GM06990 (cell line): Measurements from ENCODE around the gene ZNF324B.
"Not testable (repeated sequence)": the region's sequence is repeated elsewhere in the genome, so short reads cannot be mapped to it uniquely, and the experiment has no call there.

ENCODE experiments used
- DNase-seq: peaks from one replicate; pipeline ENCODE4 v3.0.0-alpha.2; 2011; ENCODE audit not compliant: insufficient read length; ENCODE audit errors: extremely low read depth
- H3K27me3 ChIP-seq: replicated peaks from 2 replicates; pipeline ENCODE4 v1.6.0; 2011; ENCODE audit warnings: low read length; ENCODE audit not compliant: control insufficient read depth, insufficient read depth
- H3K36me3 ChIP-seq: 2 replicates; pipeline ENCODE4 v1.5.1; 2011; ENCODE audit warnings: low read length; ENCODE audit not compliant: control insufficient read depth, insufficient read depth
- H3K4me3 ChIP-seq: replicated peaks from 2 replicates; pipeline ENCODE4 v1.5.1; 2011; ENCODE audit warnings: low read depth, mild to moderate bottlenecking, control low read depth, low read length
- TF ChIP-seq, protein P1 (sequence below): IDR thresholded peaks from 2 replicates; pipeline ENCODE4 v1.5.1; 2011; ENCODE audit warnings: low read length, control low read depth, mild to moderate bottlenecking, inconsistent platforms; ENCODE audit not compliant: insufficient read depth, poor library complexity, severe bottlenecking

Gene ZNF324B

GRCh38 chr19:58482372-58482771 is 30.9 kb downstream of the ZNF324B start:
- TF ChIP-seq, protein P1, sequence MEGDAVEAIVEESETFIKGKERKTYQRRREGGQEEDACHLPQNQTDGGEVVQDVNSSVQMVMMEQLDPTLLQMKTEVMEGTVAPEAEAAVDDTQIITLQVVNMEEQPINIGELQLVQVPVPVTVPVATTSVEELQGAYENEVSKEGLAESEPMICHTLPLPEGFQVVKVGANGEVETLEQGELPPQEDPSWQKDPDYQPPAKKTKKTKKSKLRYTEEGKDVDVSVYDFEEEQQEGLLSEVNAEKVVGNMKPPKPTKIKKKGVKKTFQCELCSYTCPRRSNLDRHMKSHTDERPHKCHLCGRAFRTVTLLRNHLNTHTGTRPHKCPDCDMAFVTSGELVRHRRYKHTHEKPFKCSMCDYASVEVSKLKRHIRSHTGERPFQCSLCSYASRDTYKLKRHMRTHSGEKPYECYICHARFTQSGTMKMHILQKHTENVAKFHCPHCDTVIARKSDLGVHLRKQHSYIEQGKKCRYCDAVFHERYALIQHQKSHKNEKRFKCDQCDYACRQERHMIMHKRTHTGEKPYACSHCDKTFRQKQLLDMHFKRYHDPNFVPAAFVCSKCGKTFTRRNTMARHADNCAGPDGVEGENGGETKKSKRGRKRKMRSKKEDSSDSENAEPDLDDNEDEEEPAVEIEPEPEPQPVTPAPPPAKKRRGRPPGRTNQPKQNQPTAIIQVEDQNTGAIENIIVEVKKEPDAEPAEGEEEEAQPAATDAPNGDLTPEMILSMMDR: no peak
- DNase-seq: no peak
- H3K36me3 ChIP-seq: peaks cover 6% of the 10 kb centered on the region; the same call in 1 of the 2 replicates
- no peak overlapping the region for H3K4me3 ChIP-seq
- H3K27me3 ChIP-seq: no peaks in the 10 kb centered on the region

DNA sequence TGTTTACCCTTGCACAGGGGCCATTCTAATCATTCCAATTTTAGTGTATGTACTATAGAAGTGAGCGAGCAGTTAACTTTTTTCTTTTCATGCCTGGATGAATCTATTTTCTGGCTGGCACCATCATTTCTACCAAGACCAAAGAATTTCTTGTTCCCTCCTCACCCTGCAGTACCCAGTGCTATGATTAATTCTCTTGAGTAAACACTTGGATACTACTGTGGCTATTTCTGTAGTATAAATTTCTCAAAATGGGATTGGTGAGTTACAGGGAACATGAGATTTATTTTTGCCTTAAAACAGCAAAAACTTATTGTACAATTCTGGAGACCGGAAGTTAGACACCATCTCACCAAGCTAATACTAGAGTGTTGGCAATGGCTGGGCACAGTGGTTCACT is 32.4 kb downstream of the ZNF324B start:
- Histone ChIP-seq H3K36me3 (peaks cover 6% of the 10 kb centered on the region; the same call in 1 of the 2 replicates), H3K27me3 (no peaks in the 10 kb centered on the region), H3K4me3 (no peak overlapping the region)
- DNase-seq: no peak
- TF ChIP-seq, protein P1: no peak

GRCh38 chr19:58484349-58484748 is 32.9 kb downstream of the ZNF324B start:
- not testable (repeated sequence) for H3K36me3 ChIP-seq, H3K4me3 ChIP-seq, H3K27me3 ChIP-seq, DNase-seq
- TF ChIP-seq, protein P1: peak; percentile 11

GRCh38 chr19:58491393-58491792 is 40.0 kb downstream of the ZNF324B start:
- Histone ChIP-seq H3K36me3 (no peaks in the 10 kb centered on the region), H3K27me3 (no peaks in the 10 kb centered on the region), H3K4me3 (no peak overlapping the region)
- no peak for DNase-seq
- TF ChIP-seq, protein P1: no peak

DNA sequence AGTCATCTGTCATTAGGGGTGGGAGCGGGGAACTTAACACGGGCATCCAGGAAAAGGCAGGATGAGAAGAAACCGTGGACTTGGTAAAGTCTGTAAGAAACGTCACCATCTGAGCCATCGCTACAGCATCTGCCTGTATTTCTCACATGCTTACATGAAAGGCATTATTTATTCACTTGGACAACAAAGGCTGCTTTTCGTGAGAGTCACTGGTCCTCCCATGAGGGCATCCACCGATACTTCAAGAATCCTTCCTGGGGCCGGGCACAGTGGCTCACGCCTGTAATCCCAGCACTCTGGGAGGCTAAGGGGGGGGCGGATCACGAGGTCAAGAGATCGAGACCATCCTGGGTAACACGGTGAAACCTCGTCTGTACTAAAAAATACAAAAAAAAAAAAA is 40.8 kb downstream of the ZNF324B start:
- TF ChIP-seq, protein P1: no peak
- DNase-seq: no peak
- no peaks in the 10 kb centered on the region for H3K27me3 ChIP-seq
- no peaks in the 10 kb centered on the region for H3K36me3 ChIP-seq
- H3K4me3 ChIP-seq: no peak overlapping the region

DNA sequence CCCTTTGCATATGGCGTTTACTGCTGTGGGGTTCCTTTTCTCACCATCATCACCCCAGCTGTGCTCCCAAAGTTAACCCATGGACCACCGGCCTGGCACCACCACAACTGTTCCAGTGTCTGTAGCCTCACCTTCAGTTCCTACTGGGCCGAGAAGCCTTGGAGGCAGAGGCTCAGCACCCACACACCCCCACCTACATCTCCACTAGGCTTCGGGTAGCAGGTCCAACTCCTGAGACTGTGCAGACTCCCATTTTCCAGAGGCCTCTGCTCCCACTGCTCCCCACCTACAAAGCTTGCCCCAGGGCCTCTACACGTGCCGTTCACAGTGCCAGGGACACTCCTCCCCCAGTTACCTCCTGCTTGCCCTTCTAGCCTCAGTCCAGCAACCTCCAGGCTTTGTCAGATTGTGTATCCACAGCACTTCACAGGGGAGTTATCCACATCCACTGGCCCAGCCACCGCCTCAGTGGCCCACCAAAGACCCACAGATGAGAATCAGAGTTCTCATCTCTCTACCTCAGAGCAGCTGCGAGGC is 46.3 kb downstream of the ZNF324B start:
- no peaks in the 10 kb centered on the region for H3K27me3 ChIP-seq

More for the DNA sequence above, 46.3 kb downstream of the ZNF324B start:
- no peak for DNase-seq
- Histone ChIP-seq H3K36me3 (no peaks in the 10 kb centered on the region), H3K4me3 (no peak overlapping the region)
- TF ChIP-seq, protein P1: no peak
